ENCODE results near the gene PLCH2.

GRCh38 chr1:2528966-2529783, 53.1 kb downstream of the PLCH2 start:
- TF ChIP-seq CTCF (IDR thresholded peaks at IDR 0.05; ENCODE audit: insufficient read depth, low read length, poor library complexity, severe bottlenecking) (no peak), EZH2phosphoT487 (conservative IDR thresholded peaks at IDR 0.05; ENCODE audit: low read length) (no peak)
